ENCODE results near the gene THEMIS. TPM values are rescaled to one million over a fixed set of nuclear protein-coding genes. Genes with fewer than 3 reads are reported as not detected.
"Not testable (repeated sequence)": the region's sequence is repeated elsewhere in the genome, so short reads cannot be mapped to it uniquely, and the experiment has no call there.

The THEMIS gene
- total RNA-seq, 1 donor from 2014 or later = not detected

- Mint-ChIP-seq H3K27me3 (ENCODE audit: unreplicated experiment) (no peaks in the 10 kb centered on the region), H3K4me1 (ENCODE audit: low read depth, unreplicated experiment) (no peaks in the 10 kb centered on the region), H3K27ac (ENCODE audit: unreplicated experiment) (no peak overlapping the region), H3K4me3 (ENCODE audit: unreplicated experiment) (no peak overlapping the region), H3K36me3 (ENCODE audit: unreplicated experiment) (peaks cover 8% of the 10 kb centered on the region), H3K9me3 (ENCODE audit: unreplicated experiment) (peaks cover 3% of the 10 kb centered on the region)
- no peak for DNase-seq
- TF ChIP-seq CTCF (IDR thresholded peaks at IDR 0.05; ENCODE audit: partially characterized antibody, unreplicated experiment) = no peak
Measured at GRCh38 chr6:127933852-127934840, 33.3 kb upstream of the THEMIS start.

GRCh38 chr6:127933137-127933536, 32.3 kb upstream of the THEMIS start:
- peaks cover 3% of the 10 kb centered on the region for H3K9me3 Mint-ChIP-seq (ENCODE audit: unreplicated experiment)
- H3K27ac Mint-ChIP-seq (ENCODE audit: unreplicated experiment) = no peak overlapping the region
- TF ChIP-seq CTCF (IDR thresholded peaks at IDR 0.05; ENCODE audit: partially characterized antibody, unreplicated experiment) = no peak
- DNase-seq = no peak
- H3K4me1 Mint-ChIP-seq (ENCODE audit: low read depth, unreplicated experiment) = no peaks in the 10 kb centered on the region
- H3K4me3 Mint-ChIP-seq (ENCODE audit: unreplicated experiment) = no peak overlapping the region
- H3K36me3 Mint-ChIP-seq (ENCODE audit: unreplicated experiment) = peaks cover 8% of the 10 kb centered on the region
- peaks cover under 1% of the 10 kb centered on the region for H3K27me3 Mint-ChIP-seq (ENCODE audit: unreplicated experiment)

GRCh38 chr6:127932708-127933107, 31.9 kb upstream of the THEMIS start:
- H3K27me3 Mint-ChIP-seq (ENCODE audit: unreplicated experiment) = peaks cover 2% of the 10 kb centered on the region
- no peak overlapping the region for H3K27ac Mint-ChIP-seq (ENCODE audit: unreplicated experiment)
- no peak overlapping the region for H3K4me3 Mint-ChIP-seq (ENCODE audit: unreplicated experiment)
- peaks cover 3% of the 10 kb centered on the region for H3K9me3 Mint-ChIP-seq (ENCODE audit: unreplicated experiment)
- H3K36me3 Mint-ChIP-seq (ENCODE audit: unreplicated experiment) = peaks cover 8% of the 10 kb centered on the region
- DNase-seq = no peak
- no peak for TF ChIP-seq CTCF (IDR thresholded peaks at IDR 0.05; ENCODE audit: partially characterized antibody, unreplicated experiment)
- no peaks in the 10 kb centered on the region for H3K4me1 Mint-ChIP-seq (ENCODE audit: low read depth, unreplicated experiment)

GRCh38 chr6:127926441-127926840, 25.6 kb upstream of the THEMIS start:
- not testable (repeated sequence) for H3K4me3 Mint-ChIP-seq (ENCODE audit: unreplicated experiment); H3K4me1 Mint-ChIP-seq (ENCODE audit: low read depth, unreplicated experiment); H3K9me3 Mint-ChIP-seq (ENCODE audit: unreplicated experiment); H3K36me3 Mint-ChIP-seq (ENCODE audit: unreplicated experiment); H3K27ac Mint-ChIP-seq (ENCODE audit: unreplicated experiment); H3K27me3 Mint-ChIP-seq (ENCODE audit: unreplicated experiment); DNase-seq

GRCh38 chr6:127924440-127924839, 23.6 kb upstream of the THEMIS start:
- H3K4me1 Mint-ChIP-seq (ENCODE audit: low read depth, unreplicated experiment) = no peaks in the 10 kb centered on the region
- H3K9me3 Mint-ChIP-seq (ENCODE audit: unreplicated experiment) = no peaks in the 10 kb centered on the region
- H3K27me3 Mint-ChIP-seq (ENCODE audit: unreplicated experiment) = peaks cover 2% of the 10 kb centered on the region
- no peak for TF ChIP-seq CTCF (IDR thresholded peaks at IDR 0.05; ENCODE audit: partially characterized antibody, unreplicated experiment)
- no peak overlapping the region for H3K4me3 Mint-ChIP-seq (ENCODE audit: unreplicated experiment)
- H3K36me3 Mint-ChIP-seq (ENCODE audit: unreplicated experiment) = peaks cover 5% of the 10 kb centered on the region
- DNase-seq = no peak
- H3K27ac Mint-ChIP-seq (ENCODE audit: unreplicated experiment) = no peak overlapping the region

Measured in glutamatergic neuron (in vitro differentiated cells).